K562 (cell line): ENCODE data around the gene SNRNP200. TPM values are rescaled to one million over a fixed set of nuclear protein-coding genes. Genes with fewer than 3 reads are reported as not detected.

Source experiments
- ATAC-seq: fragments of 200-7000 bp; cut with Tn5 transposase; 3 replicates; pipeline ENCODE4 v1.9.1; 2020; ENCODE audit warnings: moderate library complexity
- BruUV-seq: library from RNA; stranded (reverse); fragments of 400-500 nt; replicated peaks from 2 replicates; lab custom pipeline; 2021; lab: Mats Ljungman, UMichigan
- CTCF ChIA-PET: fragments of 300-600 bp; formaldehyde crosslinking; extraction: SDS; loops from one replicate; lab custom pipeline; 2021; ENCODE audit warnings: low intra/inter-chr PET ratio; lab: Yijun Ruan, JAX
- POLR2A ChIA-PET: fragments of 300-600, 350-650 bp; sonication (Branson Sonifier 250); formaldehyde crosslinking; extraction: SDS; loops from one replicate; lab custom pipeline; 2021; ENCODE audit warnings: antibody characterized with exemption, inconsistent platforms; lab: Yijun Ruan, JAX
- DNase-seq, 4 experiments: peaks; one replicate each; pipeline versions ENCODE4 v3.0.0 to v3.0.0-alpha.2; 2011 to 2018; ENCODE audit warnings: low spot score in 3 of 4, mixed read lengths in 3 of 4; ENCODE audit errors: extremely low read depth in 1 of 4
- FAIRE-seq: peaks from 2 replicates; lab custom pipeline; 2011; peaks lifted over from hg19 to GRCh38; lab: Jason Lieb, UNC
- H2AFZ ChIP-seq: 2 replicates; pipeline ENCODE4 v1.6.0; 2011; ENCODE audit warnings: low read depth, low read length, control low read depth, inconsistent platforms
- H3K27ac ChIP-seq: fragments of 200-600 bp; 3 replicates; pipeline ENCODE4 v1.8.0; 2011; ENCODE audit warnings: low read depth, mild to moderate bottlenecking, control low read depth, inconsistent platforms, low read length, moderate library complexity, mixed read lengths; ENCODE audit errors: extremely low read depth
- H3K27me3 ChIP-seq, 2 experiments: fragments of 300-600 bp in 1 of 2; 2 replicates in 1 of 2; 3 replicates in 1 of 2; pipeline versions ENCODE4 v1.6.0 to v1.8.0; 2011; ENCODE audit warnings: inconsistent platforms in 2 of 2, low read length in 2 of 2, mild to moderate bottlenecking in 1 of 2, mixed read lengths in 1 of 2, moderate library complexity in 1 of 2; ENCODE audit not compliant: control insufficient read depth in 2 of 2, insufficient read depth in 2 of 2
- H3K36me3 ChIP-seq: fragments of 300-600 bp; 3 replicates; pipeline ENCODE4 v1.8.0; 2011; ENCODE audit warnings: mild to moderate bottlenecking, low read length, inconsistent platforms; ENCODE audit not compliant: control insufficient read depth, insufficient read depth
- H3K4me1 ChIP-seq, 2 experiments: fragments of 200-600 bp in 1 of 2; replicated peaks in 1 of 2; 2 replicates in 1 of 2; 3 replicates in 1 of 2; pipeline versions ENCODE4 v1.5.1 to v1.8.0; 2011; ENCODE audit warnings: inconsistent platforms in 2 of 2, low read length in 2 of 2, mild to moderate bottlenecking in 1 of 2, mixed read lengths in 1 of 2, moderate library complexity in 1 of 2; ENCODE audit not compliant: control insufficient read depth in 2 of 2, insufficient read depth in 2 of 2
- H3K4me2 ChIP-seq: 2 replicates; pipeline ENCODE4 v1.6.1; 2011; ENCODE audit warnings: low read length, control low read depth, inconsistent platforms, mixed read lengths; ENCODE audit not compliant: insufficient read depth
- H3K4me3 ChIP-seq: fragments of 200-600 bp; sonication (generic), shearing (Covaris generic); 2 replicates; pipeline ENCODE4 v1.5.1; 2016; ENCODE audit warnings: control low read depth, inconsistent platforms
- H3K79me2 ChIP-seq: fragments of 200-600 bp; 3 replicates; pipeline ENCODE4 v1.8.0; 2011; ENCODE audit warnings: low read length, inconsistent platforms; ENCODE audit not compliant: control insufficient read depth, insufficient read depth
- H3K9ac ChIP-seq, 2 experiments: 2 replicates each; pipeline versions ENCODE4 v1.6.0 to v1.6.1; 2011; ENCODE audit warnings: low read depth in 2 of 2, low read length in 2 of 2, control low read depth in 1 of 2, inconsistent platforms in 1 of 2, mild to moderate bottlenecking in 1 of 2, mixed read lengths in 1 of 2; ENCODE audit not compliant: insufficient read depth in 1 of 2
- H3K9me1 ChIP-seq: one replicate; pipeline ENCODE4 v1.6.0; 2011; ENCODE audit warnings: inconsistent platforms, mild to moderate bottlenecking, low read length, moderate library complexity; ENCODE audit not compliant: control insufficient read depth, insufficient read depth
- H3K9me3 ChIP-seq: replicated peaks from 2 replicates; pipeline ENCODE4 v1.5.1; 2011; ENCODE audit warnings: low read depth, low read length, inconsistent platforms; ENCODE audit not compliant: control insufficient read depth, insufficient read depth
- H4K20me1 ChIP-seq: replicated peaks from 2 replicates; pipeline ENCODE4 v1.6.1; 2011; ENCODE audit warnings: low read length, inconsistent platforms, mixed read lengths; ENCODE audit not compliant: control insufficient read depth, insufficient read depth
- FOXK1 ChIP-seq: sonication (generic); formaldehyde crosslinking; IDR thresholded peaks from 2 replicates; pipeline ENCODE4 v1.8.0; 2022; ENCODE audit warnings: missing genetic modification reagents, mild to moderate bottlenecking, borderline replicate concordance
- XRCC4 ChIP-seq: IDR thresholded peaks from one replicate; pipeline ENCODE4 v1.6.1; 2011; ENCODE audit not compliant: insufficient read depth, insufficient read length; ENCODE audit errors: extremely low read depth
- ZNF512 ChIP-seq: IDR thresholded peaks from 2 replicates; pipeline ENCODE4 v1.6.1; 2016; ENCODE audit warnings: missing genetic modification characterization, missing compliant biosample characterization
- WGBS: fragments of 100-300 bp; shearing (Covaris generic); methylation state at CpG from one replicate; pipeline ENCODE4 v1.1.6; 2016; ENCODE audit warnings: low coverage, mixed read lengths; ENCODE audit not compliant: insufficient coverage; ENCODE audit errors: missing lambda C conversion rate; 5-methylcytosine and 5-hydroxymethylcytosine counted together
- in situ Hi-C: fragments of 300-500 bp; cut with MboI; formaldehyde crosslinking; loops from 4 replicates; pipeline ENCODE4 v1.15.0; 2018; ENCODE audit warnings: inconsistent platforms, mixed read lengths
- intact Hi-C: fragments of 100-400 bp; cut with micrococcal nuclease; formaldehyde crosslinking; loops from 2 replicates; pipeline ENCODE4 v1.14.2; 2022
- polyA plus RNA-seq, 8 experiments: library from polyadenylated mRNA; depleted of rRNA in 4 of 8; stranded (reverse) in 5 of 8; unstranded in 3 of 8; fragments of >200 nt; fragmentation: Nextera tagmentation in 2 of 8; fragmentation: Illumina TruSeq in 1 of 8; extraction: Ambion mirVana in 2 of 8; extraction: Trizol in 1 of 8; gene quantifications; 2 replicates each; pipeline versions ENCODE4 v1.2.1 to v1.2.3, GENCODE V29; 2011 to 2014; ENCODE audit warnings: inconsistent platforms in 1 of 8, missing spikeins in 1 of 8
- total RNA-seq, 7 experiments: library from RNA; depleted of rRNA in 6 of 7; stranded (reverse); fragments of >200 nt in 6 of 7; fragmentation: Illumina TruSeq in 2 of 7; extraction: Trizol in 2 of 7; gene quantifications; 2 replicates each; pipeline versions ENCODE4 v1.2.1 to v1.2.3, GENCODE V29; 2011 to 2021; ENCODE audit warnings: low replicate concordance in 1 of 7

The SNRNP200 gene
- total and polyA plus RNA-seq, 9 of the 15 experiments (the other 6 are each of a cell fraction or from before 2014, with no cell fraction given): 76.1 to 231 (median 155) TPM

DNA sequence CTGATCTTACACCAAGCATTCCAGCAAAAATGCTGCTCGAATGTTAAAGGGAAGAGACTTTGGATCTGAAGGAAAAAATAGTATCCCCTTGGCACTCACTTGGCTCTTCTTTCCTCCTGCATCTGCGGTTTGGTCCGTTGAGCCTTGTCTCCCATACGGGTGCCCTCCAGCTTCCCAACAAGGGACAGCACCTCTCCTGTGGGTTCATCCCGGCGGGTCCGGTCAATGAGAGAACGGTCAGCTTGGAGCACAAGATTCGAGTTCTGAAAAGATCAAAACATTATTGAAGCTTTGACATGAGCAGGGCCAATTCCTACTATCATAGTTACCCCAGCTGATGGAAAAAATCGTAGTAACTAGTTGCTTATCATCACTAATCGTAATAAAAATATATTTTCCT, 740 bp downstream of the SNRNP200 start:
- peak overlapping the region; percentile 91 for H3K27ac ChIP-seq
- WGBS: 17% methylated on average over 11 of the region's 11 CpGs
- H3K36me3 ChIP-seq: peaks cover 50% of the 10 kb centered on the region
- H2AFZ ChIP-seq: peak overlapping the region; percentile 92
- ATAC-seq (no peak), FAIRE-seq (no peak), DNase-seq (no peak)
- no peak for TF ChIP-seq XRCC4
- 0 out of 2 replicates have a peak, but pooled peaks have one; percentile 0 for TF ChIP-seq ZNF512 (tag)
- no peak for TF ChIP-seq FOXK1 (CRISPR knock-in tag)
- in situ Hi-C loops (no loop called here), intact Hi-C loops (loop anchor here (1.0 to 10.0 kb wide), 3 partner anchors 16 to 200 kb away; partner anchors contain the start of genes NCAPH and NEURL3)
- H3K27me3 ChIP-seq: no peaks in the 10 kb centered on the region
- no peaks in the 10 kb centered on the region for H3K9me1 ChIP-seq
- H3K4me3 ChIP-seq: peak overlapping the region; percentile 93
- H3K79me2 ChIP-seq: peaks cover 61% of the 10 kb centered on the region
- BruUV-seq: TSS peak; percentile 59
- peak overlapping the region; percentile 99 for H3K4me2 ChIP-seq
- H3K9ac ChIP-seq: peak overlapping the region; percentile 87 to 98; a peak in 3 of 4 replicates
- H4K20me1 ChIP-seq: no peaks in the 10 kb centered on the region
- H3K9me3 ChIP-seq: no peaks in the 10 kb centered on the region
- ChIA-PET CTCF (no interaction called here), POLR2A (interaction anchor here (0.6 to 2.9 kb wide), 8 partner anchors 8 to 328 kb away, joined by 3 to 15 read pairs (median 6); partner anchors contain the start of genes NCAPH and STARD7)
- H3K4me1 ChIP-seq: peaks cover 13 to 14% of the 10 kb centered on the region in 2 experiments; a peak in 3 of 5 replicates
